Measurements from ENCODE around the gene THBS3. TPM values are rescaled to one million over a fixed set of nuclear protein-coding genes. Genes with fewer than 3 reads are reported as not detected.

The THBS3 gene
- total and polyA plus RNA-seq, 9 of the 15 experiments (the other 6 are each of a cell fraction or from before 2014, with no cell fraction given) = 0.59 to 8.3 (median 3.2) TPM

DNA sequence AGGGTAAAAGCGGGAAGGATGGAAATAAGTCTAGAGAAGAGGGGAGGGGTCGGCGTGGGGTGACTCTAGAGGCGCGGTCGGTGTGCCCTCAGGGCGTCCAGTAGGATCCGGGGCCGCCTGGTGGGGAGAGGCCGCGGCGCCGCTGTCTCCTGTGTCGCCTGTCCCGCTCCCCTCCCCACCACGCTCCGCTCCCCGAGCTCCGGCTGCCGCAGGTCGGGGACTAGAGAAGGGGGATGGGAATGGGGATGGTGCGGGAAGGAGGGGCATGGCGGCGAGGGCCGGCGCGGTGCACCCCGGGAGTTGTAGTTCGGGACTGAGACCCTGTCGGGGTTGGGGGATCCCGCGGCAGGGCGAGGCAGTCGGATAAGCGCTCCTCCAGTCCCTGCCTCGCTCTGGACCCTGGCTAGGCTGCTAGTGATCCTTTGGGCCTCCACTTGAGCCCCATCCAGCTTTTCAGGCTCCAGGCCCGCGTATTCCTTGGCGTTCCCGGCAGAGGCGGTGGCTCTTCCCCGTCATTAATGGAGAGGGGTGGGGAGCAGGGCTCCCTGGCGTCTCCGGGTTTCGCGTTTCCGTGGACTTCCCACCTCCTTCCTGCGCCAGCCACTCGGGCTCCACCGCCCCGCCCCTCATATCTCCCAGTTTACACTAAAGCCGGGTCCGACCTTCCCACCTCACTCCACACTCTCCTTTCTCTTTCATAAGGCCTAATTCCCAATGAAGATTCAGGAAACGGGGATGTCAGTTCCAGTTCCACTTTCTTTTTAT lies 47.7 kb upstream of the THBS3 start, which contains the start of gene ENTREP3 (continued):
- TF ChIP-seq, protein P1, sequence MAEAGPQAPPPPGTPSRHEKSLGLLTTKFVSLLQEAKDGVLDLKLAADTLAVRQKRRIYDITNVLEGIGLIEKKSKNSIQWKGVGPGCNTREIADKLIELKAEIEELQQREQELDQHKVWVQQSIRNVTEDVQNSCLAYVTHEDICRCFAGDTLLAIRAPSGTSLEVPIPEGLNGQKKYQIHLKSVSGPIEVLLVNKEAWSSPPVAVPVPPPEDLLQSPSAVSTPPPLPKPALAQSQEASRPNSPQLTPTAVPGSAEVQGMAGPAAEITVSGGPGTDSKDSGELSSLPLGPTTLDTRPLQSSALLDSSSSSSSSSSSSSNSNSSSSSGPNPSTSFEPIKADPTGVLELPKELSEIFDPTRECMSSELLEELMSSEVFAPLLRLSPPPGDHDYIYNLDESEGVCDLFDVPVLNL (CRISPR knock-in tag; IDR thresholded peaks at IDR 0.05; ENCODE audit: low read depth) = no peak
- TF ChIP-seq CTBP1 (IDR thresholded peaks at IDR 0.05; ENCODE audit: borderline replicate concordance) (peak; percentile 39; the same call in 1 of the 2 replicates), TCFL5 (CRISPR knock-in tag; conservative IDR thresholded peaks at IDR 0.05) (no peak), ETV5 (CRISPR knock-in tag; IDR thresholded peaks at IDR 0.05; ENCODE audit: low read depth) (no peak), PHB2 (IDR thresholded peaks at IDR 0.05; ENCODE audit: low read depth) (no peak), CEBPG (CRISPR knock-in tag; IDR thresholded peaks at IDR 0.05) (0 out of 2 replicates have a peak, but pooled peaks have one; percentile 9), CEBPG (tag; conservative IDR thresholded peaks at IDR 0.05 in 1 of 2, IDR thresholded peaks at IDR 0.05 in 1 of 2) (no peak), HCFC1 (IDR thresholded peaks at IDR 0.05; ENCODE audit: low read depth, low read length) (peak; percentile 95), NR2C1 (IDR thresholded peaks at IDR 0.05) (no peak), NR2C1 (tag; IDR thresholded peaks at IDR 0.05) (peak; percentile 72), ZFPM2 (CRISPR knock-in tag; IDR thresholded peaks at IDR 0.05) (peak; percentile 71; the same call in 1 of the 2 replicates), TAF1 (IDR thresholded peaks at IDR 0.05; ENCODE audit: control insufficient read depth, extremely low read depth, insufficient read depth, low read length, severe bottlenecking) (peak; percentile 56)
- TF ChIP-seq, protein P2, sequence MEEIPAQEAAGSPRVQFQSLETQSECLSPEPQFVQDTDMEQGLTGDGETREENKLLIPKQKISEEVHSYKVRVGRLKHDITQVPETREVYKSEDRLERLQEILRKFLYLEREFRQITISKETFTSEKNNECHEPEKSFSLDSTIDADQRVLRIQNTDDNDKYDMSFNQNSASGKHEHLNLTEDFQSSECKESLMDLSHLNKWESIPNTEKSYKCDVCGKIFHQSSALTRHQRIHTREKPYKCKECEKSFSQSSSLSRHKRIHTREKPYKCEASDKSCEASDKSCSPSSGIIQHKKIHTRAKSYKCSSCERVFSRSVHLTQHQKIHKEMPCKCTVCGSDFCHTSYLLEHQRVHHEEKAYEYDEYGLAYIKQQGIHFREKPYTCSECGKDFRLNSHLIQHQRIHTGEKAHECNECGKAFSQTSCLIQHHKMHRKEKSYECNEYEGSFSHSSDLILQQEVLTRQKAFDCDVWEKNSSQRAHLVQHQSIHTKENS (CRISPR knock-in tag; IDR thresholded peaks at IDR 0.05) = no peak
- TF ChIP-seq, protein P3, sequence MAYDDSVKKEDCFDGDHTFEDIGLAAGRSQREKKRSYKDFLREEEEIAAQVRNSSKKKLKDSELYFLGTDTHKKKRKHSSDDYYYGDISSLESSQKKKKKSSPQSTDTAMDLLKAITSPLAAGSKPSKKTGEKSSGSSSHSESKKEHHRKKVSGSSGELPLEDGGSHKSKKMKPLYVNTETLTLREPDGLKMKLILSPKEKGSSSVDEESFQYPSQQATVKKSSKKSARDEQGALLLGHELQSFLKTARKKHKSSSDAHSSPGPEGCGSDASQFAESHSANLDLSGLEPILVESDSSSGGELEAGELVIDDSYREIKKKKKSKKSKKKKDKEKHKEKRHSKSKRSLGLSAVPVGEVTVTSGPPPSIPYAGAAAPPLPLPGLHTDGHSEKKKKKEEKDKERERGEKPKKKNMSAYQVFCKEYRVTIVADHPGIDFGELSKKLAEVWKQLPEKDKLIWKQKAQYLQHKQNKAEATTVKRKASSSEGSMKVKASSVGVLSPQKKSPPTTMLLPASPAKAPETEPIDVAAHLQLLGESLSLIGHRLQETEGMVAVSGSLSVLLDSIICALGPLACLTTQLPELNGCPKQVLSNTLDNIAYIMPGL (CRISPR knock-in tag; IDR thresholded peaks at IDR 0.05) = no peak
- TF ChIP-seq, protein P4, sequence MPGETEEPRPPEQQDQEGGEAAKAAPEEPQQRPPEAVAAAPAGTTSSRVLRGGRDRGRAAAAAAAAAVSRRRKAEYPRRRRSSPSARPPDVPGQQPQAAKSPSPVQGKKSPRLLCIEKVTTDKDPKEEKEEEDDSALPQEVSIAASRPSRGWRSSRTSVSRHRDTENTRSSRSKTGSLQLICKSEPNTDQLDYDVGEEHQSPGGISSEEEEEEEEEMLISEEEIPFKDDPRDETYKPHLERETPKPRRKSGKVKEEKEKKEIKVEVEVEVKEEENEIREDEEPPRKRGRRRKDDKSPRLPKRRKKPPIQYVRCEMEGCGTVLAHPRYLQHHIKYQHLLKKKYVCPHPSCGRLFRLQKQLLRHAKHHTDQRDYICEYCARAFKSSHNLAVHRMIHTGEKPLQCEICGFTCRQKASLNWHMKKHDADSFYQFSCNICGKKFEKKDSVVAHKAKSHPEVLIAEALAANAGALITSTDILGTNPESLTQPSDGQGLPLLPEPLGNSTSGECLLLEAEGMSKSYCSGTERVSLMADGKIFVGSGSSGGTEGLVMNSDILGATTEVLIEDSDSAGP (CRISPR knock-in tag; IDR thresholded peaks at IDR 0.05) = no peak
- TF ChIP-seq, protein P5, sequence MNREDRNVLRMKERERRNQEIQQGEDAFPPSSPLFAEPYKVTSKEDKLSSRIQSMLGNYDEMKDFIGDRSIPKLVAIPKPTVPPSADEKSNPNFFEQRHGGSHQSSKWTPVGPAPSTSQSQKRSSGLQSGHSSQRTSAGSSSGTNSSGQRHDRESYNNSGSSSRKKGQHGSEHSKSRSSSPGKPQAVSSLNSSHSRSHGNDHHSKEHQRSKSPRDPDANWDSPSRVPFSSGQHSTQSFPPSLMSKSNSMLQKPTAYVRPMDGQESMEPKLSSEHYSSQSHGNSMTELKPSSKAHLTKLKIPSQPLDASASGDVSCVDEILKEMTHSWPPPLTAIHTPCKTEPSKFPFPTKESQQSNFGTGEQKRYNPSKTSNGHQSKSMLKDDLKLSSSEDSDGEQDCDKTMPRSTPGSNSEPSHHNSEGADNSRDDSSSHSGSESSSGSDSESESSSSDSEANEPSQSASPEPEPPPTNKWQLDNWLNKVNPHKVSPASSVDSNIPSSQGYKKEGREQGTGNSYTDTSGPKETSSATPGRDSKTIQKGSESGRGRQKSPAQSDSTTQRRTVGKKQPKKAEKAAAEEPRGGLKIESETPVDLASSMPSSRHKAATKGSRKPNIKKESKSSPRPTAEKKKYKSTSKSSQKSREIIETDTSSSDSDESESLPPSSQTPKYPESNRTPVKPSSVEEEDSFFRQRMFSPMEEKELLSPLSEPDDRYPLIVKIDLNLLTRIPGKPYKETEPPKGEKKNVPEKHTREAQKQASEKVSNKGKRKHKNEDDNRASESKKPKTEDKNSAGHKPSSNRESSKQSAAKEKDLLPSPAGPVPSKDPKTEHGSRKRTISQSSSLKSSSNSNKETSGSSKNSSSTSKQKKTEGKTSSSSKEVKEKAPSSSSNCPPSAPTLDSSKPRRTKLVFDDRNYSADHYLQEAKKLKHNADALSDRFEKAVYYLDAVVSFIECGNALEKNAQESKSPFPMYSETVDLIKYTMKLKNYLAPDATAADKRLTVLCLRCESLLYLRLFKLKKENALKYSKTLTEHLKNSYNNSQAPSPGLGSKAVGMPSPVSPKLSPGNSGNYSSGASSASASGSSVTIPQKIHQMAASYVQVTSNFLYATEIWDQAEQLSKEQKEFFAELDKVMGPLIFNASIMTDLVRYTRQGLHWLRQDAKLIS (CRISPR knock-in tag; IDR thresholded peaks at IDR 0.05) = 0 out of 2 replicates have a peak, but pooled peaks have one; percentile 33
